ENCODE measurements around the gene ATXN7L2. TPM values are rescaled to one million over a fixed set of nuclear protein-coding genes. Genes with fewer than 3 reads are reported as not detected.

The ATXN7L2 gene
- total RNA-seq, 1 donor from 2014 or later: 5.5 TPM

- Mint-ChIP-seq H3K27me3 (ENCODE audit: low read depth, unreplicated experiment) (peaks cover 53% of the 10 kb centered on the region), H3K4me1 (ENCODE audit: low read depth, unreplicated experiment) (peaks cover 1% of the 10 kb centered on the region), H3K36me3 (ENCODE audit: low read depth, unreplicated experiment) (no peaks in the 10 kb centered on the region), H3K27ac (ENCODE audit: unreplicated experiment) (no peak within 1 kb of the TSS), H3K4me3 (ENCODE audit: unreplicated experiment) (peak within 1 kb of the TSS; percentile 74), H3K9me3 (ENCODE audit: unreplicated experiment) (no peaks in the 10 kb centered on the region)
- Histone ChIP-seq H3K27ac (ENCODE audit: low read depth, low read length) (no peak within 1 kb of the TSS), H3K4me2 (ENCODE audit: low read length) (peak within 1 kb of the TSS; percentile 79), H3K4me3 (ENCODE audit: insufficient read depth, low read depth, low read length) (peak within 1 kb of the TSS; percentile 45), H2AFZ (ENCODE audit: low read depth, low read length) (peak within 1 kb of the TSS; percentile 82), H3K9ac (ENCODE audit: low read length) (no peak within 1 kb of the TSS), H3K36me3 (ENCODE audit: insufficient read depth, low read length) (no peaks in the 10 kb centered on the region), H3K9me3 (ENCODE audit: insufficient read depth, low read depth, low read length) (no peaks in the 10 kb centered on the region), H3K79me2 (ENCODE audit: insufficient read depth, low read length) (no peaks in the 10 kb centered on the region), H3K4me1 (ENCODE audit: insufficient read depth, low read length) (no peaks in the 10 kb centered on the region), H3K27me3 (ENCODE audit: insufficient read depth, low read length) (peaks cover 72% of the 10 kb centered on the region), H4K20me1 (ENCODE audit: insufficient read depth, low read length) (no peaks in the 10 kb centered on the region)
- TF ChIP-seq CTCF (IDR thresholded peaks at IDR 0.05; ENCODE audit: insufficient read depth, low read depth, low read length): no peak
- TF ChIP-seq EZH2 (IDR thresholded peaks at IDR 0.05; ENCODE audit: insufficient read depth, low read length): peak; percentile 93
- no peak for FAIRE-seq
- DNase-seq (ENCODE audit: low read depth): no peak
These were observed 17.0 kb upstream of the ATXN7L2 start, which contains the start of gene SYPL2 for GRCh38 chr1:109466452-109467300. TSS of gene SYPL2 (plus strand) at chr1:109466546. CDS start at chr1:109466844, 298 bp downstream.

GRCh38 chr1:109467301-109467777, 16.4 kb upstream of the ATXN7L2 start:
- Mint-ChIP-seq H3K4me1 (ENCODE audit: low read depth, unreplicated experiment) (peaks cover 1% of the 10 kb centered on the region), H3K4me3 (ENCODE audit: unreplicated experiment) (peak overlapping the region; percentile 74), H3K27me3 (ENCODE audit: low read depth, unreplicated experiment) (peaks cover 48% of the 10 kb centered on the region), H3K9me3 (ENCODE audit: unreplicated experiment) (no peaks in the 10 kb centered on the region), H3K27ac (ENCODE audit: unreplicated experiment) (no peak overlapping the region), H3K36me3 (ENCODE audit: low read depth, unreplicated experiment) (no peaks in the 10 kb centered on the region)
- Histone ChIP-seq H3K79me2 (ENCODE audit: insufficient read depth, low read length) (no peaks in the 10 kb centered on the region), H4K20me1 (ENCODE audit: insufficient read depth, low read length) (no peaks in the 10 kb centered on the region), H3K27me3 (ENCODE audit: insufficient read depth, low read length) (peaks cover 79% of the 10 kb centered on the region), H2AFZ (ENCODE audit: low read depth, low read length) (no peak overlapping the region), H3K4me2 (ENCODE audit: low read length) (peak overlapping the region; percentile 79), H3K4me1 (ENCODE audit: insufficient read depth, low read length) (no peaks in the 10 kb centered on the region), H3K36me3 (ENCODE audit: insufficient read depth, low read length) (no peaks in the 10 kb centered on the region), H3K9ac (ENCODE audit: low read length) (no peak overlapping the region), H3K27ac (ENCODE audit: low read depth, low read length) (no peak overlapping the region), H3K4me3 (ENCODE audit: insufficient read depth, low read depth, low read length) (no peak overlapping the region), H3K9me3 (ENCODE audit: insufficient read depth, low read depth, low read length) (no peaks in the 10 kb centered on the region)
- TF ChIP-seq CTCF (IDR thresholded peaks at IDR 0.05; ENCODE audit: insufficient read depth, low read depth, low read length) (no peak), EZH2 (IDR thresholded peaks at IDR 0.05; ENCODE audit: insufficient read depth, low read length) (peak; percentile 15)
- FAIRE-seq (no peak), DNase-seq (ENCODE audit: low read depth) (no peak)

GRCh38 chr1:109468061-109468460, 15.6 kb upstream of the ATXN7L2 start:
- H3K9me3 Mint-ChIP-seq (ENCODE audit: unreplicated experiment): no peaks in the 10 kb centered on the region
- DNase-seq (ENCODE audit: low read depth) (no peak), FAIRE-seq (no peak)
- no peaks in the 10 kb centered on the region for H4K20me1 ChIP-seq (ENCODE audit: insufficient read depth, low read length)
- no peaks in the 10 kb centered on the region for H3K79me2 ChIP-seq (ENCODE audit: insufficient read depth, low read length)
- TF ChIP-seq EZH2 (IDR thresholded peaks at IDR 0.05; ENCODE audit: insufficient read depth, low read length): no peak
- no peak for TF ChIP-seq CTCF (IDR thresholded peaks at IDR 0.05; ENCODE audit: insufficient read depth, low read depth, low read length)
- H3K27ac Mint-ChIP-seq (ENCODE audit: unreplicated experiment): no peak overlapping the region
- H3K4me3 ChIP-seq (ENCODE audit: insufficient read depth, low read depth, low read length): no peak overlapping the region
- H3K27ac ChIP-seq (ENCODE audit: low read depth, low read length): no peak overlapping the region
- H3K4me1 ChIP-seq (ENCODE audit: insufficient read depth, low read length): no peaks in the 10 kb centered on the region
- peaks cover 1% of the 10 kb centered on the region for H3K4me1 Mint-ChIP-seq (ENCODE audit: low read depth, unreplicated experiment)
- no peak overlapping the region for H3K4me3 Mint-ChIP-seq (ENCODE audit: unreplicated experiment)
- no peaks in the 10 kb centered on the region for H3K36me3 ChIP-seq (ENCODE audit: insufficient read depth, low read length)
- H2AFZ ChIP-seq (ENCODE audit: low read depth, low read length): no peak overlapping the region
- H3K9me3 ChIP-seq (ENCODE audit: insufficient read depth, low read depth, low read length): no peaks in the 10 kb centered on the region
- peaks cover 75% of the 10 kb centered on the region for H3K27me3 ChIP-seq (ENCODE audit: insufficient read depth, low read length)
- no peaks in the 10 kb centered on the region for H3K36me3 Mint-ChIP-seq (ENCODE audit: low read depth, unreplicated experiment)
- H3K4me2 ChIP-seq (ENCODE audit: low read length): no peak overlapping the region
- peaks cover 47% of the 10 kb centered on the region for H3K27me3 Mint-ChIP-seq (ENCODE audit: low read depth, unreplicated experiment)
- no peak overlapping the region for H3K9ac ChIP-seq (ENCODE audit: low read length)
